A549 treated with CORT108297 at 1 μM for 4 hours (cell line): ENCODE measurements around the gene OR2W3. TPM values are rescaled to one million over a fixed set of nuclear protein-coding genes. Genes with fewer than 3 reads are reported as not detected.

Experiments used
- total RNA-seq: library from RNA; stranded (reverse); fragments of 200-300 nt; extraction: Qiagen RNA extraction; gene quantifications from 5 replicates; pipeline ENCODE4 v1.2.3, GENCODE V29; 2022

The OR2W3 gene
- not detected in 5 replicates for total RNA-seq

GRCh38 chr1:247895163-247895637 lies at the start of gene OR2W3:
OR2W3 (plus strand) TSS chr1:247895587; CDS start chr1:247895587, 0 bp downstream.

GRCh38 chr1:247857069-247857984 lies 38.1 kb upstream of the OR2W3 start, which contains the start of gene TRIM58:
TRIM58 (plus strand) TSS chr1:247857187; CDS start chr1:247857247, 60 bp downstream.

GRCh38 chr1:247919952-247920351 lies 24.6 kb downstream of the OR2W3 start, which contains the start of gene OR2T8:
OR2T8 (plus strand) TSS chr1:247920252; CDS start chr1:247921018, 766 bp downstream.

GRCh38 chr1:247924868-247925267 lies 29.5 kb downstream of the OR2W3 start, which contains the start of gene OR2AJ1:
OR2AJ1 (plus strand) TSS chr1:247924889; CDS start chr1:247933769, 8,880 bp downstream.

Other genes starting within 250 kb of the OR2W3 start
- gene OR13G1, start 215.8 kb upstream of the OR2W3 start, total RNA-seq = not detected in 5 replicates
- gene OR6F1, start 178.9 kb upstream of the OR2W3 start, total RNA-seq = not detected in 5 replicates
- gene OR14K1, start 157.0 kb upstream of the OR2W3 start, total RNA-seq = not detected in 5 replicates
- not detected in 5 replicates for gene OR14A2, start 147.4 kb upstream of the OR2W3 start, total RNA-seq
- gene OR1C1, start 135.0 kb upstream of the OR2W3 start, total RNA-seq = not detected in 5 replicates
- not detected in 5 replicates for gene OR14A16, start 71.5 kb upstream of the OR2W3 start, total RNA-seq
- not detected in 5 replicates for gene OR11L1, start 53.7 kb upstream of the OR2W3 start, total RNA-seq
- gene TRIM58, start 38.4 kb upstream of the OR2W3 start, total RNA-seq = not detected in 5 replicates
- gene OR2T8, start 24.7 kb downstream of the OR2W3 start, total RNA-seq = not detected in 5 replicates
- gene OR2AJ1, start 29.3 kb downstream of the OR2W3 start, total RNA-seq = not detected in 5 replicates
- not detected in 5 replicates for gene OR2L8, start 53.3 kb downstream of the OR2W3 start, total RNA-seq
- not detected in 5 replicates for gene OR2AK2, start 69.6 kb downstream of the OR2W3 start, total RNA-seq
- not detected in 5 replicates for gene OR2L5, start 118.1 kb downstream of the OR2W3 start, total RNA-seq
- not detected in 5 replicates for gene OR2L2, start 134.5 kb downstream of the OR2W3 start, total RNA-seq
- gene OR2L3, start 151.2 kb downstream of the OR2W3 start, total RNA-seq = not detected in 5 replicates
- not detected in 5 replicates for gene OR2L13, start 199.6 kb downstream of the OR2W3 start, total RNA-seq
- not detected in 5 replicates for gene OR2M5, start 249.6 kb downstream of the OR2W3 start, total RNA-seq